Upper lobe of left lung (tissue), 4 donors: Measurements from ENCODE around the gene JAGN1.

Experiments
- EP300 ChIP-seq, 4 donors: sonication (generic); formaldehyde crosslinking; IDR thresholded peaks; one replicate each; pipeline ENCODE4 v1.5.1; 2017; ENCODE audit warnings: antibody characterized with exemption in 4 of 4, control low read depth in 2 of 4
- TF ChIP-seq, protein P1 (sequence below), 6 experiments: fragments of 450-650 bp in 4 of 6; fragments of 200-600 bp in 2 of 6; sonication (generic) in 2 of 6; IDR thresholded peaks; one replicate each; pipeline ENCODE4 v1.5.1; 2016 to 2019; ENCODE audit warnings: antibody characterized with exemption in 6 of 6

GRCh38 chr3:9876991-9877390, 13.4 kb upstream of the JAGN1 start:
- TF ChIP-seq, protein P1, sequence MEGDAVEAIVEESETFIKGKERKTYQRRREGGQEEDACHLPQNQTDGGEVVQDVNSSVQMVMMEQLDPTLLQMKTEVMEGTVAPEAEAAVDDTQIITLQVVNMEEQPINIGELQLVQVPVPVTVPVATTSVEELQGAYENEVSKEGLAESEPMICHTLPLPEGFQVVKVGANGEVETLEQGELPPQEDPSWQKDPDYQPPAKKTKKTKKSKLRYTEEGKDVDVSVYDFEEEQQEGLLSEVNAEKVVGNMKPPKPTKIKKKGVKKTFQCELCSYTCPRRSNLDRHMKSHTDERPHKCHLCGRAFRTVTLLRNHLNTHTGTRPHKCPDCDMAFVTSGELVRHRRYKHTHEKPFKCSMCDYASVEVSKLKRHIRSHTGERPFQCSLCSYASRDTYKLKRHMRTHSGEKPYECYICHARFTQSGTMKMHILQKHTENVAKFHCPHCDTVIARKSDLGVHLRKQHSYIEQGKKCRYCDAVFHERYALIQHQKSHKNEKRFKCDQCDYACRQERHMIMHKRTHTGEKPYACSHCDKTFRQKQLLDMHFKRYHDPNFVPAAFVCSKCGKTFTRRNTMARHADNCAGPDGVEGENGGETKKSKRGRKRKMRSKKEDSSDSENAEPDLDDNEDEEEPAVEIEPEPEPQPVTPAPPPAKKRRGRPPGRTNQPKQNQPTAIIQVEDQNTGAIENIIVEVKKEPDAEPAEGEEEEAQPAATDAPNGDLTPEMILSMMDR (IDR thresholded peaks at IDR 0.05): no peak
- no peak for TF ChIP-seq EP300 (IDR thresholded peaks at IDR 0.05)
